ENCODE results near the gene PON2. TPM values are rescaled to one million over a fixed set of nuclear protein-coding genes. Genes with fewer than 3 reads are reported as not detected.
"Not testable (repeated sequence)": the region's sequence is repeated elsewhere in the genome, so short reads cannot be mapped to it uniquely, and the experiment has no call there.

Gene PON2
- total RNA-seq, 1 donor from 2014 or later: 208 TPM

DNA sequence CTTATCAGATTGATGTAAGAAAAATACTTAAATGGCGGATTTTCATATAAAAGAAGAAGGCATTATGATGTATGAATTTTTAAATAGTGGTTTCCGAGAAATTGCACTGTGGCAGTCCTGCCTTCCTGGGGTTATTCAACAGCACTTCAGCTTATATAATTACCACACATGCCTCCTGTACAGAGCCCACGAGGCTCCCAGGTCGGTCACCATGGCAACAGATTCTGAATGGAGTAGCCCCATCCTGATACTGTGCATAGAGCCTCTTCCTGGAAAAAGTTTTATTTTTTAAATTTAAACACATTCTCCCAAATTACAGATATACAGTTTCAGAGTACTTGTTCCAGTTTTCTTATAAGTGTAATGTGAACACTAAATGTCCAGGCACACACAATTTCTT lies 35.0 kb upstream of the PON2 start:
- no peak overlapping the region for H3K4me3 ChIP-seq (ENCODE audit: low read depth, low read length)
- no peak for DNase-seq (ENCODE audit: low read depth)
- TF ChIP-seq CTCF (conservative IDR thresholded peaks at IDR 0.05; ENCODE audit: low read depth, low read length): no peak

- peak; percentile 9 for DNase-seq (ENCODE audit: low read depth)
- no peak overlapping the region for H3K4me3 ChIP-seq (ENCODE audit: low read depth, low read length)
- no peak for TF ChIP-seq CTCF (conservative IDR thresholded peaks at IDR 0.05; ENCODE audit: low read depth, low read length)
These were observed 34.4 kb upstream of the PON2 start for GRCh38 chr7:95469187-95469586.

GRCh38 chr7:95467912-95468607 lies 33.2 kb upstream of the PON2 start:
- no peak overlapping the region for H3K4me3 ChIP-seq (ENCODE audit: low read depth, low read length)
- DNase-seq (ENCODE audit: low read depth): no peak
- no peak for TF ChIP-seq CTCF (conservative IDR thresholded peaks at IDR 0.05; ENCODE audit: low read depth, low read length)

GRCh38 chr7:95460653-95461052 lies 25.8 kb upstream of the PON2 start:
- DNase-seq (ENCODE audit: low read depth); H3K4me3 ChIP-seq (ENCODE audit: low read depth, low read length): not testable (repeated sequence)

GRCh38 chr7:95457947-95458346 lies 23.1 kb upstream of the PON2 start:
- TF ChIP-seq CTCF (conservative IDR thresholded peaks at IDR 0.05; ENCODE audit: low read depth, low read length): no peak
- no peak overlapping the region for H3K4me3 ChIP-seq (ENCODE audit: low read depth, low read length)
- DNase-seq (ENCODE audit: low read depth): no peak

DNA sequence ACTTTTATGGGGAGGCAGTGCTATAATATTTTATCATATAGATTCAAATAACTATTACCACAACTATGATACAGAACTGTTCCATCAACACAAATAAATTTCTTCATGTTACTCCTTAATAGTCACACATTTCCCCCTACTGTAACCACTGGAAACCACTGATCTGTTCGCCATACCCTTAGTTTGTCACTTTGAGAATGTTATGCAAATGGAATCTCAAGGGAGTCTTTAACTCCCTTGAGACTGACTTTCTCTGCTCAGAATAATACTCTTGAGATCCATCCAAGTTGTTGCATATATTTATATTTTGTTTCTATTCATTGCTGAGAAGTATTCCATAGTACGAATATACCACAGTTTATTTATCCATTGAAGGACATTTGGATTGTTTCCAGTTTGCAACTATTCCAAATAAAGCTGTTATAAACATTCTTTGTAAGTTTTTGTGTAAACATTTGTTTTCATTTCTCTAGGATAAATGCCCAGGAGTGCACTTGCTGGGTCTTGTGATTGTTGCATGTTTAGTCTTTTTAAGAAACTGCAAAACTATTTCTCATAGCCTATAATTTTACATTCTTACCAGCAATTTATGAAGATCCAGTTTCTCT lies 19.7 kb upstream of the PON2 start:
- no peak for TF ChIP-seq CTCF (conservative IDR thresholded peaks at IDR 0.05; ENCODE audit: low read depth, low read length)
- H3K4me3 ChIP-seq (ENCODE audit: low read depth, low read length): no peak overlapping the region
- DNase-seq (ENCODE audit: low read depth): no peak

GRCh38 chr7:95446618-95447017 lies 11.8 kb upstream of the PON2 start:
- no peak overlapping the region for H3K4me3 ChIP-seq (ENCODE audit: low read depth, low read length)
- TF ChIP-seq CTCF (conservative IDR thresholded peaks at IDR 0.05; ENCODE audit: low read depth, low read length): no peak
- no peak for DNase-seq (ENCODE audit: low read depth)

All from epithelial cell of proximal tubule (primary cell).